GM21619 (cell line): ENCODE measurements around the gene ARPP21.

Experiments
- ATAC-seq: cut with Tn5 transposase; IDR thresholded peaks from one replicate; pipeline ENCODE4 v1.9.1; 2021; ENCODE audit not compliant: unreplicated experiment

ARPP21 gene

GRCh38 chr3:35727179-35727578 lies 87.9 kb downstream of the ARPP21 start:
- no peak for ATAC-seq

GRCh38 chr3:35733341-35733740 lies 94.0 kb downstream of the ARPP21 start:
- ATAC-seq = no peak

- ATAC-seq = no peak
Observed at GRCh38 chr3:35733864-35734263, 94.5 kb downstream of the ARPP21 start.

GRCh38 chr3:35737080-35737479 lies 97.8 kb downstream of the ARPP21 start:
- ATAC-seq = no peak

DNA sequence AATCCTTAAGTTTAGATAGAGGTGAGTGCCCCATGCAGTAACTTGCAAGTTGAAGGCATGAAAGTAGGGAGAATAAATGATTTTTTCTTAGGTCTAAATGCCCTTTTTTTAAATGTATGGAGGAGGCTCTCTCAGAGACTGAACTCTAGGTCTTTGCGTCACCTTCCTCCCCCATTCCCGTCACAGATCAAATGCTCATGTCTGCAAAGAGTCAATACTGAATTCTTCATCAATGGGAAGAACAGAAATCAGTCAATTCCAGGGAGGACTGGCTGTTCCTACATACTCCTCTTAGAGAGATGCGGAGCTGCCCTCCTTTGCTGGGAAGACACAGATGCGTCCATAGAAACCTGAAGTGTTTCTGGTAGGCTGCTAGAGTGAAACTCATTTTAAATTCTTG lies 98.2 kb downstream of the ARPP21 start:
- no peak for ATAC-seq

DNA sequence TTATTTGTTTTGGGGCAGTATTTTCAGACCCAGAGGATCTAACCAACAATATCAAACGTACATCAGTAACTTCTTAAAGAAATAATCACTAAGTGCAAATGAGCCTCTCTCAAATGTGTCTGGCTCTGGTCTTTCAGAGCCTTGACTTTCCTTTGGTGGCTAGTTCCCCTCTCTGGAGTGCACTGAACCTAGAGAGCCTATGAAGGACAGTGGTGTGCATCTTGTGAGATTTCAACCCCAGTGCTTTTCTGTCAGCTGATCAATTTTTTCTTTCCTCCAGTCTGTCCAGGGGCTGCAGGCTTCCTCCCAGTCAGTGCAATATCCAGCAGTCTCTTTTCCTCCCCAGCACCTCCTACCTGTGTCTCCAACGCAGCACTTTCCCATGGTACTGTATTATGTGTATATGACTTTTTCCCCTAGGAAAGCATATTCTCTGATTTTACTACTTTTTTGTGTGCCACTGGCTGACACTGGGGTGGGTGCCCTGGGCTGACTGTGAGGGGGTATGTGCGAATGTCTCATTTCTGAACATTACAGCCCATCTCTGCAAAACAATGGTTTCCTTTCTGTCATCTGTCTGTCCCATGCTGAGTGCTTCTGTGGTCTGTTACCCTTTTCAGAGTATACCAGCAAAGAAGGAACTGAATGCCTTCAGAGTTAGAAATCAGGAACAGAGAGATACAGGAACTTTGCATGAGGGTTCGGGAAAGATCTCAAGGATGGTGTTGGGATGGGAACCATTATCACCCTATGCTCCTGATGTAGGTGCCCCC lies 98.8 kb downstream of the ARPP21 start:
- ATAC-seq = no peak

- ATAC-seq = no peak
Observed at GRCh38 chr3:35739181-35739809, 100.0 kb downstream of the ARPP21 start.

GRCh38 chr3:35739964-35740527 lies 100.7 kb downstream of the ARPP21 start:
- no peak for ATAC-seq

DNA sequence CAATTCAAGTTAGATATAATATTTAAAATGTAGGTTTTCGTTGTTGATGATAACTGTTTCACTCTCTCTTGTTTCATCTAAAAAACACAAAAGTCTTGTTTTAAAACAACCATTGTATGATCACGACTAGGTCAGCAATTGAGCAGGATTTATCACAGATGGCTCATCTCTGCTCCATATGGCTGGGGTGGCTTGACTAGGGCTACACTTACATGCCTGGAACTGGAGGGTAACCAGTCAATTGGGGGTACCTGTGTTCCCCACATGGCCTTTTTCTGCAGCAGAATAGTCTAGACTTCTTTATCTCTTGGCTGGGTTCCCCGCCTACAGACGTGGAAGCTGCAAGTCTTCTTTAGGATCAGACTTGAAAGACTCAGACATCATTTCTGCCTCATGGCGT lies 103.9 kb downstream of the ARPP21 start:
- no peak for ATAC-seq

GRCh38 chr3:35744419-35744818 lies 105.1 kb downstream of the ARPP21 start:
- no peak for ATAC-seq

- ATAC-seq = no peak
Observed at GRCh38 chr3:35745351-35745750, 106.0 kb downstream of the ARPP21 start.

DNA sequence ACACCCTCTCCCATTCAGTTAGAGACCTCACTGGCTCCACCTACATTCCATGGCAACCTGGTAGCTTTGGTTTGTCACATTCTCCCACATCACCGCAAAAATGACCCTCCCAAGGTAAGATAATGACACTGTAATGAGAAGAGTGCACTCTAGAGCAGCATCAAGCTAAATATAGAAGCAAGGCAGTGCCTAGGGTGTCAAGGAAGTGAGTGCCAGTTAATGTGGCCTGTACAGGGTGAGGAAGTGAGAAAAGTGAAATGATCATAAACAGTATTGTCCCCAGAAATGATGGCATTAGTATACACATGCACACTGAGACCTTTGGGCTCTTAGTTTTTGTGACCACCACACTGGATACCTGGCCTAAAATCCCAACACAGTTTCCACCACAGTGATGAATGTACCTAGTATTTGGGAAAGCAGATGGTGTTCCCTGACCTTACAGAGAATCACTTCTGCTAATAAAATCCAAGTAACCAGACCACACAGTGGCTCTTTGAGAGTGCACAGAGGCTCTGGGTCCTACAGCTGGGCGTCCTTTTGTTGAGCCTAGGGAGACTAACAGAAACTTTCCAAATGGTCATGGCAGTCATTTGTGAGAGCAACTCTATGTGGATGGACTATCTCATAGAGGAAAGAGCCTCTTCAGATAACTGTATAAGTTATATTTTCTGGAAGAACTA lies 106.6 kb downstream of the ARPP21 start:
- no peak for ATAC-seq

DNA sequence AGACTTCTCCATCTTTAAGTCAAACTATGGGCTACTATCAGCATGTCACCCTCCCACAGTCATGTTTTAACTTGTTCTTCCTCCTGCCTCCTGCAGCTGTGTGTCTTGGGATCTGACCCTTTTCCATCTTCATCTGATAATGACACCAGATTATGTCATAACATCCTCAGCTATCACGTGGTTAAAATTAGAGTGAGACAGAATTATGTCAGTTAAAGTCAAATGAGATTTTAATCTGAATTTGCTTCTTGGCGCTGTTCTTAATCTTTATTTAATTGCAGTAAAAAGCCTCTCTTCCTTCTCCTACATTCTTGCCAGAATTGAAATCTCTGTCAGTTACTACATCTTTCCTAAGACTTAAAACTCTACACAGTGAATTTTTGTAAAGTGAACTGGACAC lies 107.2 kb downstream of the ARPP21 start:
- ATAC-seq = no peak

GRCh38 chr3:35748144-35748543 lies 108.8 kb downstream of the ARPP21 start:
- no peak for ATAC-seq

GRCh38 chr3:35751207-35751606 lies 111.9 kb downstream of the ARPP21 start:
- no peak for ATAC-seq

DNA sequence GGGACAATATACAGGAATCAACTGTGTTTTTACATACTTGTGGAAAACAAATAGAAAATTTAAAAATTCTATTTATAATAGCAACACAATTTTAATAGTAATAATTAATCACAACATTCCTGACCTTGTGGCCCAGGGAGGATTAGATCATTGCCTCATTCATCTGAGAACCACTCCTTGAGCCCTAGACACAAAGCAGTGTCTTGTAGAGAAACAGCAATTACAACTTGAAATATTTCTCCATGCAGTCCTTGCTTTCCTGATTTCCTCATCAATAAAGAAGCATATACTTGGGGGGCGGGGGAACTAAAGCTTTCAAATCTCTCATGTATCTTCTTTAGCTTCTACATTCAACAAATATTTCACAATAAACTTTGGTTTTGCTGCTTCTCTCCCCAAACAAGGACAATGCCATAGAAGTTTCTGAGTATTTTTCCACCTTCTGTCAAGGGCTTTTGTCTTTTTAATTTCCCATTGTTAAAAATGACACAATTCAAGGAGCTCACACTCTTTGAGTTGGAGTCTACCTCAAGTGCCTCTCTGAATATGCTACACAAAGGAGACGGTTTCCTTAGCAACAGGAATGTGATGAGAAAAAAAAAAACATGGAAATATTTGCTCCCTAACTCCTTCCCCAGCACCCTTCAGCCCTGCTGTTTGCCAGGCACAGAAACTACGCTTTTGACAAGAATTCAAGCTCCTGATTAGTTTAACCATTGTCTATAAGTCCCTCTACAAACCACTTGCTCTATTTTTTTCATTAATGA lies 118.8 kb downstream of the ARPP21 start:
- no peak for ATAC-seq

GRCh38 chr3:35760146-35760545 lies 120.8 kb downstream of the ARPP21 start:
- ATAC-seq = no peak

DNA sequence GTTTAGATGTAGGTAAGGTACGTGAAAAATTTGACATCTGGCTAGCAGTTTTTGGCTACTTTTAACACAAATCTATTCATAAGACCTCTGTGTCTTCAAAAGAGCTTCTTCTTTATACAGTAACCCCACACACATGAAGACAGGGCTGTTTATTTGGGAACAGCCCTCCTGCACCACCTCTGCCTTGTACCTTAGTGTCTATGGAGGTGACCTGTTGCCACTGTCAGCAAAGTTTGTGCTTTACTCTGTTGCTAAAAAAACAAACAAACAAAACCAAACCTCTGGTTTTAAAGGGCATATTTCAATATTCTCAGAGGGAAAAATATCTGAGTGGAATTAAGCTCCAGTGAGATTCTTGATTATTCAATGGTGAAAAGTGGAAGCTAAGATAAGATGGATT lies 122.0 kb downstream of the ARPP21 start:
- no peak for ATAC-seq

DNA sequence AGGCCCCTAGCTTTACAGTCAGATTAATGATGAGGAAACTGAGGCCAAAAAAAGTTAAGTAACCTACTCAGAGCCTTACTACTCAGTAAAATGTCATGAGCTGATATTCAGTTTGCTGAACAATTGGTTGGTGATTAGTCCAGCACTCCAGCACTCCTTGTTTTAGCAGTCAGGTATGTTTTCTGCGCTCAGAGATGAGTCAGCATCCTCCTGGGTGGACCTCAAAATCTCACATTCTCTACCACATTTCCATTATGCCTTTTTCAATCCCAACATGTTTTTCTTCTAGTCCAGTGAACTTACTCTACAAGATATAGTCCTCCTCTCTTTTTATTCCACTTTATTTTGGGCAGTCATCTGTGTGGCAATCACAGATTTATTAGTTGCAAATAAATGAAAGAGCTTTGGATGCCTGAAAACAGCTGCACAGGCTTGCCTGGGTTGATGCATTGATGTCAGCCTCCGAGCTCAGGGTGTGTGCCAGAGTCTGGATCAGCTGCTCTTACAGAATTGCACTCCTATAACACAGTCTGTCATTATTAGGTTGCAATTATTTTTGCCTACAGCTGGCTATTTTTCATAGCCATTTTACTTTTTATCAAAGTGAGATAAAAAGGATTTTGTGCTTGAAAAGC lies 133.2 kb downstream of the ARPP21 start:
- ATAC-seq = no peak

- ATAC-seq = no peak
Observed at GRCh38 chr3:35773417-35773816, 134.1 kb downstream of the ARPP21 start.

- ATAC-seq = no peak
Observed at GRCh38 chr3:35776346-35776745, 137.0 kb downstream of the ARPP21 start.
